GM06990 (cell line): Measurements from ENCODE around the gene ASH1L.

Experiments
- DNase-seq: peaks from one replicate; pipeline ENCODE4 v3.0.0-alpha.2; 2011; ENCODE audit not compliant: insufficient read length; ENCODE audit errors: extremely low read depth
- H3K27me3 ChIP-seq: replicated peaks from 2 replicates; pipeline ENCODE4 v1.6.0; 2011; ENCODE audit warnings: low read length; ENCODE audit not compliant: control insufficient read depth, insufficient read depth
- H3K36me3 ChIP-seq: 2 replicates; pipeline ENCODE4 v1.5.1; 2011; ENCODE audit warnings: low read length; ENCODE audit not compliant: control insufficient read depth, insufficient read depth
- H3K4me3 ChIP-seq: replicated peaks from 2 replicates; pipeline ENCODE4 v1.5.1; 2011; ENCODE audit warnings: low read depth, mild to moderate bottlenecking, control low read depth, low read length
- TF ChIP-seq, protein P1 (sequence below): IDR thresholded peaks from 2 replicates; pipeline ENCODE4 v1.5.1; 2011; ENCODE audit warnings: low read length, control low read depth, mild to moderate bottlenecking, inconsistent platforms; ENCODE audit not compliant: insufficient read depth, poor library complexity, severe bottlenecking

The ASH1L gene

DNA sequence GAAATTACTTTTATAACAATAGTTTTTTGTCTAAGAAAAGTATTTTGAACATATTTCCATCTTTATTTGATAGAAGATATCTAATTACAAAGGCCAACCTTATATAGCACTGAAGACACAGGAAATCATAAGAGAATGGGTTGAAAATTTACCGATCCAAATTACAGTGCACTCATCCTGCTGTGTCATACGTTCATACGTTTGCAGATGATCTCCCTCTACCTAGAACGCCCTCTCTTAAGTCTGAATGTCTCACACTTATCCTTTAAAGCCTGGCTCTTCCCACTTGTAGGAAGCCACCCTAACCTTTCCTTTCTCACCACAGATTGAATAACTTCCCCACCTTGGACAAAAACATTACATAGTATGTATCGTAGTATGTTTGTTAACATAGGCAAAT, 9.3 kb downstream of the ASH1L start:
- TF ChIP-seq, protein P1, sequence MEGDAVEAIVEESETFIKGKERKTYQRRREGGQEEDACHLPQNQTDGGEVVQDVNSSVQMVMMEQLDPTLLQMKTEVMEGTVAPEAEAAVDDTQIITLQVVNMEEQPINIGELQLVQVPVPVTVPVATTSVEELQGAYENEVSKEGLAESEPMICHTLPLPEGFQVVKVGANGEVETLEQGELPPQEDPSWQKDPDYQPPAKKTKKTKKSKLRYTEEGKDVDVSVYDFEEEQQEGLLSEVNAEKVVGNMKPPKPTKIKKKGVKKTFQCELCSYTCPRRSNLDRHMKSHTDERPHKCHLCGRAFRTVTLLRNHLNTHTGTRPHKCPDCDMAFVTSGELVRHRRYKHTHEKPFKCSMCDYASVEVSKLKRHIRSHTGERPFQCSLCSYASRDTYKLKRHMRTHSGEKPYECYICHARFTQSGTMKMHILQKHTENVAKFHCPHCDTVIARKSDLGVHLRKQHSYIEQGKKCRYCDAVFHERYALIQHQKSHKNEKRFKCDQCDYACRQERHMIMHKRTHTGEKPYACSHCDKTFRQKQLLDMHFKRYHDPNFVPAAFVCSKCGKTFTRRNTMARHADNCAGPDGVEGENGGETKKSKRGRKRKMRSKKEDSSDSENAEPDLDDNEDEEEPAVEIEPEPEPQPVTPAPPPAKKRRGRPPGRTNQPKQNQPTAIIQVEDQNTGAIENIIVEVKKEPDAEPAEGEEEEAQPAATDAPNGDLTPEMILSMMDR, result no peak
- Histone ChIP-seq H3K27me3 (no peaks in the 10 kb centered on the region), H3K36me3 (peaks cover 7% of the 10 kb centered on the region), H3K4me3 (no peak overlapping the region)
- DNase-seq, result no peak

DNA sequence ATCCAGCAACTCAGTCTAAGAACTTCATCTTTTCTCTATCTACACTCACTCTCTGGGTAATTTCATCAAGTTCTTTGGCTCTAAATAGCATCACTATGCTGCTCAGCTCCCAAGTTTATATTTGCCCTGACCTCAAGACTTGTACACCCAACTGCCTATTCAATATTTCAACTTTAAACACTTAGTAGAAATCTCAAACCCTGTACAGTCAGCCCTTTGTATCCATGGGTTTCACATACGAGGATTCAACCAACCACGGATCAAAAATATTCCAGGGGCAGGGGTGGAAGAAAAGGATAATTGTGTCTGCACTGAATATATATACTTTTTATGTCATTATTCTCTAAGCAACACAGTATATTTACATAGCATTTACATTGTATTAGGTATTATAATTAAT, 13.9 kb downstream of the ASH1L start:
- no peaks in the 10 kb centered on the region for H3K27me3 ChIP-seq
- TF ChIP-seq, protein P1, result no peak
- no peak for DNase-seq
- H3K4me3 ChIP-seq, result no peak overlapping the region
- peaks cover 2% of the 10 kb centered on the region for H3K36me3 ChIP-seq

DNA sequence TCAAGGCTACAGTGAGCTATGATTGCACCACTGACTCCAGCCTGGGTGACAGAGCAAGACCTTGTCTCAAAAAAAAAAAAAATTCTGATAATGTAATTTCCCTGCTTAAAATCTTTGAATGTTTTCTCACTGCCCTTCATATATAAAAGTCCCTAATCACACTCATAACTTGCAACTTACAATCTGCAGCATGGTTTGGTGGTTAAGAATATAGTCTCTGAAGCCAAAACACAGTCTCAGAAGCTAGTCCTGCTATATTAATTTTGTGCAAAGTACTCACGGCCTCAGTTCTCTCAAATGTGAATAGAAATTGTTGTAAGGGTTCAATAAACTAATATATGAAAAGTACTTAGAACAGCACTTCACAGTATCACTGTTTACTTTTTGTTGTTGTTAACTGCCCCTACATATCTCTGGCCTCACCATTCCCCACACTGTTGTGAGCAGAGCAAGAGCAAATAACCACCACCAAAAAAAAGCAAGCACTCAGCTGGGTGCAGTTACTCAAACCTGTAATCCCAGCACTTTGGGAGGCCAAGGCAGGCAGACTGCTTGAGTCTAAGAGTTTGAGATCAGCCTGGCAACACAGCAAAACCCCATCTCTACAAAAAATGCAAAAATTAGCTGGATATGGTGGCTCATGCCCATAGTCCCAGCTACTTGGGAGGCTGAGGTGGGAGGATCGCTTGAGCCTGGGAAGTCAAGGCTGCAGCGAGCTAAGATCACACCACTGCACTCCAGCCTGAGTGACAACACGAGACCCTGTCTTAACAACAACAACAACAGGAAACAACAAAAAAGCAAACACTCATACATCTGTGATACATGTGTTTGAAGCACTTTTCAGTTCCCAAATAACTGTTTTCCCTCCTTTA, 22.4 kb downstream of the ASH1L start:
- Histone ChIP-seq H3K36me3 (no peaks in the 10 kb centered on the region; the same call in none of the 2 replicates), H3K27me3 (no peaks in the 10 kb centered on the region), H3K4me3 (no peak overlapping the region)
- TF ChIP-seq, protein P1, result no peak
- no peak for DNase-seq

DNA sequence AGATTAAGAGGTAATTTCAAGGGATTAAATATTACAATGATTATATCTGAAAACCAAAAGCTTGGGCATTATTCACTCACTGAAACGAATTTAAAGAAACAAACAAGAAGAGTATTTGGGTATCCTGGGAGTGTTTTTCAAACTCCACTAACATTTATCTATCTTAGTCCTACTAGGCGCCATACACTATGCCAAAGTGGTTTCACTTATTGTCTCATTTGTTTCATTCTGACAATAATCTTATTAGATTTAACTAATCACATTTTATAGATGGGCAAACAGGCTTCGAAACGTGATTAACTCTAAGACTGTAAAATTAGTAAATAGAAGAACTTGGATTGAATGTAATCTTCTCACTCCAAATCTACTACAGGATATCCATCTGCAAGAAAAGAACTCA, 25.4 kb downstream of the ASH1L start:
- H3K27me3 ChIP-seq, result no peaks in the 10 kb centered on the region
- TF ChIP-seq, protein P1, result no peak
- no peak overlapping the region for H3K4me3 ChIP-seq
- DNase-seq, result no peak
- no peaks in the 10 kb centered on the region; the same call in 1 of the 2 replicates for H3K36me3 ChIP-seq

DNA sequence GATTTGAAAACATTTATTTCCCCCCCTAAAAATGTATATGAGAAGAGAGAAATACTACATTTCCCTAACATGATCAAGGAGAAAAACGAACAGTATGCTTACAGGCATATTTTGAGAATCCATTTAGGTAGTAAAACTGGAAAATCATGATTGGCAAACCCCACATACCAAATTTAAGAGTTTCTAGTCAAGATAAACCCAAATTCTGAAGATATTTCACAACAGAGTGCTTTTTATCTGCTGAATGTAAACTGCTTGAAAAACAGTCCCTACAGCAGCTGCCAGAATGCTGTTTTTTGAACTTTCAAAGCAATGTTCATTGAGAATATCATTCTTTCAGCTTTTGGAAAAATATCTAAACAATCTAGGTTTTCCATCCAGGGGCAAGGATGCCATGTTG, 31.0 kb downstream of the ASH1L start:
- no peak overlapping the region for H3K4me3 ChIP-seq
- no peaks in the 10 kb centered on the region for H3K36me3 ChIP-seq
- no peaks in the 10 kb centered on the region for H3K27me3 ChIP-seq
- DNase-seq, result no peak
- TF ChIP-seq, protein P1, result no peak
